HCT116 (cell line): Measurements from ENCODE around the gene GPNMB.

Experiments used
- POLR2A ChIP-seq: IDR thresholded peaks from 2 replicates; pipeline ENCODE4 v1.7.0; 2011; ENCODE audit warnings: borderline replicate concordance; ENCODE audit not compliant: insufficient read depth, insufficient read length; ENCODE audit errors: extremely low read depth
- RAD21 ChIP-seq: IDR thresholded peaks from 2 replicates; pipeline ENCODE4 v1.6.1; 2012; ENCODE audit warnings: low read depth, mild to moderate bottlenecking
- TCF7L2 ChIP-seq: IDR thresholded peaks from 2 replicates; pipeline ENCODE4 v1.7.0; 2011; ENCODE audit warnings: borderline replicate concordance, inconsistent platforms; ENCODE audit not compliant: insufficient read depth, insufficient read length; ENCODE audit errors: extremely low read depth
- TF ChIP-seq, protein P1 (sequence below), 3 experiments: fragments of 200-600 bp in 1 of 3; sonication (generic) in 1 of 3; IDR thresholded peaks in 2 of 3; conservative IDR thresholded peaks in 1 of 3; 2 replicates each; pipeline ENCODE4 v1.5.1; 2012 to 2017; ENCODE audit warnings: low read depth in 2 of 3, low read length in 2 of 3, antibody characterized with exemption in 1 of 3, borderline replicate concordance in 1 of 3, control low read depth in 1 of 3, mild to moderate bottlenecking in 1 of 3, mixed read lengths in 1 of 3, mixed run types in 1 of 3, moderate library complexity in 1 of 3; ENCODE audit not compliant: insufficient read depth in 1 of 3

DNA sequence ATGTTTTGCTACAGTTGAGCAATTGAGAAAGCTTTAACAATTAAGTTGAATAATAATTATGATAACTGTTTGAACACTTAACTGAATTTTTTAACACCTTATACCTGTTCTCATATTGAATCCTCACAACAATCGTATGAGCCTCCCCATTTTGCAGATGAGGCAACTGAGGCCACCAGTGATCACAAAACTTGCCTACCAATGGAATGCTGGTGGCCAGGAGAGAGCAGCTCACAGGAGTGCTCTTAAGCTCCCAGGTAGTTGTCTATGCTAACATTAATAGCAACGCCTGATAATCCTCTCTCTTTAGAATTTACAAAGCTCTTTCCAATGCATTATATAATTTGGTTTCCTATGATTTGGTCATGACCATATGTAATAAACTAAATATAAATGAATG, 21.6 kb downstream of the GPNMB start:
- TF ChIP-seq, protein P1, sequence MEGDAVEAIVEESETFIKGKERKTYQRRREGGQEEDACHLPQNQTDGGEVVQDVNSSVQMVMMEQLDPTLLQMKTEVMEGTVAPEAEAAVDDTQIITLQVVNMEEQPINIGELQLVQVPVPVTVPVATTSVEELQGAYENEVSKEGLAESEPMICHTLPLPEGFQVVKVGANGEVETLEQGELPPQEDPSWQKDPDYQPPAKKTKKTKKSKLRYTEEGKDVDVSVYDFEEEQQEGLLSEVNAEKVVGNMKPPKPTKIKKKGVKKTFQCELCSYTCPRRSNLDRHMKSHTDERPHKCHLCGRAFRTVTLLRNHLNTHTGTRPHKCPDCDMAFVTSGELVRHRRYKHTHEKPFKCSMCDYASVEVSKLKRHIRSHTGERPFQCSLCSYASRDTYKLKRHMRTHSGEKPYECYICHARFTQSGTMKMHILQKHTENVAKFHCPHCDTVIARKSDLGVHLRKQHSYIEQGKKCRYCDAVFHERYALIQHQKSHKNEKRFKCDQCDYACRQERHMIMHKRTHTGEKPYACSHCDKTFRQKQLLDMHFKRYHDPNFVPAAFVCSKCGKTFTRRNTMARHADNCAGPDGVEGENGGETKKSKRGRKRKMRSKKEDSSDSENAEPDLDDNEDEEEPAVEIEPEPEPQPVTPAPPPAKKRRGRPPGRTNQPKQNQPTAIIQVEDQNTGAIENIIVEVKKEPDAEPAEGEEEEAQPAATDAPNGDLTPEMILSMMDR (IDR thresholded peaks at IDR 0.05 in 2 of 3, conservative IDR thresholded peaks at IDR 0.05 in 1 of 3; ENCODE audit: borderline replicate concordance in 1 of 3, insufficient read depth in 1 of 3, low read depth in 2 of 3, low read length in 2 of 3): no peak
- no peak for TF ChIP-seq TCF7L2
- no peak for TF ChIP-seq POLR2A
- no peak for TF ChIP-seq RAD21
